ENCODE measurements around the gene C11orf68. TPM values are rescaled to one million over a fixed set of nuclear protein-coding genes. Genes with fewer than 3 reads are reported as not detected.

The C11orf68 gene
- total and polyA plus RNA-seq, 9 of the 15 experiments (the other 6 are each of a cell fraction or from before 2014, with no cell fraction given): 3.6 to 35.9 (median 12.8) TPM

DNA sequence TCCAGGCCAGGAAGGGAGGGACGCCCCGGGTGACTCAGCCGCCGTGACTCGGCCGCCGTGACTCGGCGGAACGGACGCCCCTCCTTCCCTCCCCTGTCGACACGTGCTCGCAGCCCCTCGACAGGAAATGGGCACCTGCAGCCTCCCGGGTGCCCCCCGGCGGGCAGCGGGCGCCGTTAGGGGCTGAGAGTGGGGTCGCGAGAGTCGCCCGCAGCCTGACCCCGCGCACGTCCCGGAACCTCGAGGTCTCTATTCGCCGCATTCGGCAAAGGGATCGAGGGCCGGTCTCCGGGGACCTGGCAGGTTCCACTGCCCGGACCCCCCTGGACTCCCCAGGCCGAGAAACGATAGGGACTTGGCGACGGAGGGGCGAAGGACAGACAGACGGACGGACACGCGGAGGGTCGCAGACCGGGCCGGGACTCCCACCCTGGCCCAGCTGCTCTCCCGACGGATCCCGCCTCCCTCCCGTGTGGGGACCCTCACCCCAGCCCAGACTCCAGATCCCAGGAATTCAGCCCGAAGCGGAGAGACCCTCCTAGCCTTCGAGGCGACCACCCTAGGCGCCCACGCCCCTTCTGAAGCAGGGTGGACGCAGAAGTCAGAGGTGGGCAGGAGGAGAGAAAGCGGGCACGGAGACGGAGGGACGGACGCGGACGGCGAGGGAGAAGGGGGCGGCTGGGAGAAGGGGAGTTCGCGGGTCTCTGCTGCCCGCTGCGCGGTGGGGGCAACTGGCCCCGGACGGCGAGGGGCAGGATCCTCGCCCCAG is 19.3 kb downstream of the C11orf68 start (continued):
- TF ChIP-seq, protein P1, sequence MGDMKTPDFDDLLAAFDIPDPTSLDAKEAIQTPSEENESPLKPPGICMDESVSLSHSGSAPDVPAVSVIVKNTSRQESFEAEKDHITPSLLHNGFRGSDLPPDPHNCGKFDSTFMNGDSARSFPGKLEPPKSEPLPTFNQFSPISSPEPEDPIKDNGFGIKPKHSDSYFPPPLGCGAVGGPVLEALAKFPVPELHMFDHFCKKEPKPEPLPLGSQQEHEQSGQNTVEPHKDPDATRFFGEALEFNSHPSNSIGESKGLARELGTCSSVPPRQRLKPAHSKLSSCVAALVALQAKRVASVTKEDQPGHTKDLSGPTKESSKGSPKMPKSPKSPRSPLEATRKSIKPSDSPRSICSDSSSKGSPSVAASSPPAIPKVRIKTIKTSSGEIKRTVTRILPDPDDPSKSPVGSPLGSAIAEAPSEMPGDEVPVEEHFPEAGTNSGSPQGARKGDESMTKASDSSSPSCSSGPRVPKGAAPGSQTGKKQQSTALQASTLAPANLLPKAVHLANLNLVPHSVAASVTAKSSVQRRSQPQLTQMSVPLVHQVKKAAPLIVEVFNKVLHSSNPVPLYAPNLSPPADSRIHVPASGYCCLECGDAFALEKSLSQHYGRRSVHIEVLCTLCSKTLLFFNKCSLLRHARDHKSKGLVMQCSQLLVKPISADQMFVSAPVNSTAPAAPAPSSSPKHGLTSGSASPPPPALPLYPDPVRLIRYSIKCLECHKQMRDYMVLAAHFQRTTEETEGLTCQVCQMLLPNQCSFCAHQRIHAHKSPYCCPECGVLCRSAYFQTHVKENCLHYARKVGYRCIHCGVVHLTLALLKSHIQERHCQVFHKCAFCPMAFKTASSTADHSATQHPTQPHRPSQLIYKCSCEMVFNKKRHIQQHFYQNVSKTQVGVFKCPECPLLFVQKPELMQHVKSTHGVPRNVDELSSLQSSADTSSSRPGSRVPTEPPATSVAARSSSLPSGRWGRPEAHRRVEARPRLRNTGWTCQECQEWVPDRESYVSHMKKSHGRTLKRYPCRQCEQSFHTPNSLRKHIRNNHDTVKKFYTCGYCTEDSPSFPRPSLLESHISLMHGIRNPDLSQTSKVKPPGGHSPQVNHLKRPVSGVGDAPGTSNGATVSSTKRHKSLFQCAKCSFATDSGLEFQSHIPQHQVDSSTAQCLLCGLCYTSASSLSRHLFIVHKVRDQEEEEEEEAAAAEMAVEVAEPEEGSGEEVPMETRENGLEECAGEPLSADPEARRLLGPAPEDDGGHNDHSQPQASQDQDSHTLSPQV (IDR thresholded peaks at IDR 0.05): peak; percentile 95
- TF ChIP-seq FOXA3 (CRISPR knock-in tag; conservative IDR thresholded peaks at IDR 0.05 in 1 of 2, IDR thresholded peaks at IDR 0.05 in 1 of 2) (peak in 1 of 2 experiments; percentile 62; a peak in 1 of 4 replicates), DIDO1 (tag; IDR thresholded peaks at IDR 0.05; ENCODE audit: low read depth) (no peak), PURB (CRISPR knock-in tag; IDR thresholded peaks at IDR 0.05; ENCODE audit: low read depth) (no peak), ZNF197 (CRISPR knock-in tag; IDR thresholded peaks at IDR 0.05; ENCODE audit: low read depth) (no peak), DDX20 (tag; IDR thresholded peaks at IDR 0.05; ENCODE audit: low read depth) (no peak), HNRNPH1 (optimal IDR thresholded peaks at IDR 0.05; ENCODE audit: low read depth, low read length) (peak; percentile 77), SIN3A (IDR thresholded peaks at IDR 0.05; ENCODE audit: borderline replicate concordance in 2 of 2, control insufficient read depth in 1 of 2, low read depth in 2 of 2, low read length in 2 of 2) (peak; percentile 33 to 57; a peak in 2 of 4 replicates), TGIF2 (CRISPR knock-in tag; IDR thresholded peaks at IDR 0.05) (peak; percentile 57; the same call in 1 of the 2 replicates), MYC (IDR thresholded peaks at IDR 0.05; ENCODE audit: low read depth, low read length) (peak; percentile 98), MYC (CRISPR knock-in tag; IDR thresholded peaks at IDR 0.05; ENCODE audit: borderline replicate concordance, low read depth) (peak; percentile 94), TCFL5 (CRISPR knock-in tag; conservative IDR thresholded peaks at IDR 0.05) (no peak), PML (IDR thresholded peaks at IDR 0.05; ENCODE audit: low read length) (no peak)
- TF ChIP-seq, protein P2, sequence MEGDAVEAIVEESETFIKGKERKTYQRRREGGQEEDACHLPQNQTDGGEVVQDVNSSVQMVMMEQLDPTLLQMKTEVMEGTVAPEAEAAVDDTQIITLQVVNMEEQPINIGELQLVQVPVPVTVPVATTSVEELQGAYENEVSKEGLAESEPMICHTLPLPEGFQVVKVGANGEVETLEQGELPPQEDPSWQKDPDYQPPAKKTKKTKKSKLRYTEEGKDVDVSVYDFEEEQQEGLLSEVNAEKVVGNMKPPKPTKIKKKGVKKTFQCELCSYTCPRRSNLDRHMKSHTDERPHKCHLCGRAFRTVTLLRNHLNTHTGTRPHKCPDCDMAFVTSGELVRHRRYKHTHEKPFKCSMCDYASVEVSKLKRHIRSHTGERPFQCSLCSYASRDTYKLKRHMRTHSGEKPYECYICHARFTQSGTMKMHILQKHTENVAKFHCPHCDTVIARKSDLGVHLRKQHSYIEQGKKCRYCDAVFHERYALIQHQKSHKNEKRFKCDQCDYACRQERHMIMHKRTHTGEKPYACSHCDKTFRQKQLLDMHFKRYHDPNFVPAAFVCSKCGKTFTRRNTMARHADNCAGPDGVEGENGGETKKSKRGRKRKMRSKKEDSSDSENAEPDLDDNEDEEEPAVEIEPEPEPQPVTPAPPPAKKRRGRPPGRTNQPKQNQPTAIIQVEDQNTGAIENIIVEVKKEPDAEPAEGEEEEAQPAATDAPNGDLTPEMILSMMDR (IDR thresholded peaks at IDR 0.05 in 2 of 3, conservative IDR thresholded peaks at IDR 0.05 in 1 of 3; ENCODE audit: insufficient read depth in 2 of 3, low read depth in 1 of 3, low read length in 3 of 3): peak in 1 of 3 experiments; percentile 11; a peak in 1 of 6 replicates
